Right ventricle myocardium superior (tissue), 1 donor: ENCODE data around the gene IFITM5. TPM values are rescaled to one million over a fixed set of nuclear protein-coding genes. Genes with fewer than 3 reads are reported as not detected.
A peak's percentile ranks its signal among the peaks of the same experiment; 100 is the strongest.
"Not testable (repeated sequence)": the region's sequence is repeated elsewhere in the genome, so short reads cannot be mapped to it uniquely, and the experiment has no call there.

Source experiments
- ATAC-seq: fragments of 200-7000 bp; cut with Tn5 transposase; one replicate; pipeline ENCODE4 v1.9.1; 2020; ENCODE audit warnings: mild to moderate bottlenecking; ENCODE audit not compliant: poor library complexity
- DNase-seq: peaks from one replicate; pipeline ENCODE4 v3.0.0-alpha.2; 2020
- intact Hi-C: fragments of 100-400 bp; cut with DNase I; formaldehyde crosslinking; loops from one replicate; pipeline ENCODE4 v1.11.2; 2022
- total RNA-seq: library from RNA; stranded (reverse); fragmentation: NEBNext Ultra II Directional; extraction: Animal tissue kit (Norgen Biotek cat#: 25700); gene quantifications from one replicate; pipeline ENCODE4 v1.2.1, GENCODE V29; 2021
- donor health status: DM: no; HTN: yes; CAD: no; lungs with severe emphysema.

The IFITM5 gene
- total RNA-seq, 1 donor from 2014 or later: not detected

DNA sequence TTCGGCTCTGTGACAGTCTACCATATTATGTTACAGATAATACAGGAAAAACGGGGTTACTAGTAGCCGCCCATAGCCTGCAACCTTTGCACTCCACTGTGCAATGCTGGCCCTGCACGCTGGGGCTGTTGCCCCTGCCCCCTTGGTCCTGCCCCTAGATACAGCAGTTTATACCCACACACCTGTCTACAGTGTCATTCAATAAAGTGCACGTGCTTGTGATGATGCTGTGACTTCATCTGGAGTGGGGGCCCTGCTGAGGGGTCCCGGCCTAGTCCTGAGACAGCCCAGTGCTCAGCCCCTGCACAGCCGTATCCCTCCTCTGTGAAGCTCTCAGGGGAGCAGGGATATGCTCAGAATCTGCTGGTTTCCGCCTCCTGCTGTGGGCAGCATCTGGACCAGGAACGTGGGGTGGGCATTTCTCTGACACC, 15.7 kb upstream of the IFITM5 start:
- ATAC-seq: no peak
- DNase-seq: peak; percentile 22
- intact Hi-C loops: no loop called here

DNA sequence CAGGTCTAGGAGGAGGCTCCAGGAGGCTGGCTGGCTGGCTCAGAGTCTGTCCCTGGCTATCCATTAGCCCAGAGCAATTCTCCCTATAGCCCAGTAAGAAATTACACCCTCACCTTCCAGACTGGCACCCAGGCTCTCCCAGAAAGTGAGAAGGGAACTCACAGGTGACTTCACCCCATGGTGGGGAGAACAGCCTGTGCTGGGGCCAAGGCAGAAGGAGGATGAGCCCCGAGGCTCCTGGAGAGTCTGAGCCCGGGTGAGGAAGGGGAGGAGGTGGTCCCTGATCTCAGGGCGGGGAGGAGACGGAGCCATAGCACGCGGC, 15.2 kb upstream of the IFITM5 start:
- DNase-seq, intact Hi-C loops: not testable (repeated sequence)

DNA sequence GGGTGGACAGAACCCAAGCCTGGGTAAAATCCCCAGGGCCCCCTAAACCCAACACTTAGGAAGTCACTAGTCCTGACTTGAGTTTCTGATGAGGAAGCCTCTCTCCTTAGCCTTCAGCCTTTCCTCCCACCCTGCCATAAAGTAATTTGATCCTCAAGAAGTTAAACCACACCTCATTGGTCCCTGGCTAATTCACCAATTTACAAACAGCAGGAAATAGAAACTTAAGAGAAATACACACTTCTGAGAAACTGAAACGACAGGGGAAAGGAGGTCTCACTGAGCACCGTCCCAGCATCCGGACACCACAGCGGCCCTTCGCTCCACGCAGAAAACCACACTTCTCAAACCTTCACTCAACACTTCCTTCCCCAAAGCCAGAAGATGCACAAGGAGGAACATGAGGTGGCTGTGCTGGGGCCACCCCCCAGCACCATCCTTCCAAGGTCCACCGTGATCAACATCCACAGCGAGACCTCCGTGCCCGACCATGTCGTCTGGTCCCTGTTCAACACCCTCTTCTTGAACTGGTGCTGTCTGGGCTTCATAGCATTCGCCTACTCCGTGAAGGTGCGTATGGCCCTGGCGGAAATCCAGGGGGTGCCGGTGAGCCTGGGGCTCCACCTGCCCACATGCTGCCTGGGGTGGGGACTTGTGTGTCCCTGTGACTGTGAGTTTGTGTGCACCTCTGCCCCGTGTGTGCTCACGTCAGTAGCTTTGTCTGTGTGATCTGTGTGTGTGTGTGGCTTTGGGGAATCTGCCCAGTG, 14.6 kb upstream of the IFITM5 start, which contains the start of gene IFITM1:
TSS of gene IFITM1 (plus strand) at position 254 of the 767 bp plus-strand sequence. CDS start at position 385, 131 bp downstream.
- DNase-seq (peak; percentile 54), ATAC-seq (peak; percentile 20)
- intact Hi-C loops: no loop called here

More for the DNA sequence above, 15.2 kb upstream of the IFITM5 start:
- ATAC-seq: not testable (repeated sequence)

DNA sequence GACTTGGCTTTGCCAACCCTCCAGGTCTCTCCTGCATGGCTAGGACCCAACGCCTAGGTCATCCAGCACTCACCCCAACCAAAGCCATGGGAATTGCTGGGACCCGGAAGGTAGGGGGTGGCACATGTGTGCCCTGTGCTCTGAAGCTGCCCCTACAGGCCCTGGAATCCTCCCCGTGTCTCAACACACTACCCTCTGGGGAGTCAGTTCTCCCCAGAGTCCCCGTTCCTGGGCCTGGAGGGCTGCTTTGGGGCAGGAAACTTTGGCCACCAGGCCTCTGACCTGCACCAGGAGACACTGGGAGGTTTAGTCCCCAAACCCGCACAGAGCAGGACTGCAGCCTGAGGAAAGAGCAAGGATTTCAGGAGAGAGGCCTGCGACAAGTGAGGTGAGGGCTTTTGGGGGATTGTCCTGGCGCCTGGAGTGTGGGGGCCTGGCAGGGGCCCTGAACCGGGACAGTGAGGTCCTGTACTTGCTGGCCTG, 14.0 kb upstream of the IFITM5 start:
- intact Hi-C loops: no loop called here
- no peak for ATAC-seq

DNA sequence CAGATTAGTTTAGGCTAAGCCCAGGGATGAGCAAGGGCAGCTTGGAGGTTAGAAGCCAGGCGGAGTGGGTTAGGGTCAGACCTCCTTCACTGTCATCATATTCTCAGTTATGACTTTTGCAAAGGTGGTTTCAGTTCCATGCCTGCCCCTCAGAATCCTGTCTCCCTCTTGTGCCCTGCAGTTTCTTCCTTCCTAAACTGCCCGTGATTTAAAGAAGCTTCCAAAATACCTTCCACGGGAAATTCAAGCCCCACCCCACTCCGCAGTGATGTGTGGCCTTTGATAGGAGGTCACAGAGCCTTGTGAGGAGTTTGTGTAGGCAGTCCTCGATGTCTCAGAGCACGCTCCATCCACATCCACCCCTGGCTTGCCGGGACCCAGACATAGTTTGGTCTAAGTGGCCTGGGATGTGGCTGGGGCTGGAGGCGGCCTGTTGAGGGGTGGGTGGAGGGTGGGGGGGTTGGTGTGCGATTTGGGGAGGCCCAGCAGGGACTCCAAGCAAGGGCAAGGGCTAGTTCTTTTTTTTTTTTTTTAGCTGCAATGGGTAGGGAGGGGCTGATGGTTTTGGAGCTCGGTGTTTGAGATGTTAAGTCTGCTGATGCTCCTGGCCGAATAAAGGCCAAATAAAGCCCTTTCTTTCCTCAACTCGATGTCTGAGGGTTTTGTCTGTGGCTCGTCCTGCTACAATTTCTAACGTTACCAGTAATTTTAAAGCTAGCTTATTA, 12.9 kb upstream of the IFITM5 start:
- no peak for ATAC-seq
- peak; percentile 40 for DNase-seq
- intact Hi-C loops: no loop called here

More for the DNA sequence above, 14.0 kb upstream of the IFITM5 start:
- DNase-seq: peak; percentile 45

DNA sequence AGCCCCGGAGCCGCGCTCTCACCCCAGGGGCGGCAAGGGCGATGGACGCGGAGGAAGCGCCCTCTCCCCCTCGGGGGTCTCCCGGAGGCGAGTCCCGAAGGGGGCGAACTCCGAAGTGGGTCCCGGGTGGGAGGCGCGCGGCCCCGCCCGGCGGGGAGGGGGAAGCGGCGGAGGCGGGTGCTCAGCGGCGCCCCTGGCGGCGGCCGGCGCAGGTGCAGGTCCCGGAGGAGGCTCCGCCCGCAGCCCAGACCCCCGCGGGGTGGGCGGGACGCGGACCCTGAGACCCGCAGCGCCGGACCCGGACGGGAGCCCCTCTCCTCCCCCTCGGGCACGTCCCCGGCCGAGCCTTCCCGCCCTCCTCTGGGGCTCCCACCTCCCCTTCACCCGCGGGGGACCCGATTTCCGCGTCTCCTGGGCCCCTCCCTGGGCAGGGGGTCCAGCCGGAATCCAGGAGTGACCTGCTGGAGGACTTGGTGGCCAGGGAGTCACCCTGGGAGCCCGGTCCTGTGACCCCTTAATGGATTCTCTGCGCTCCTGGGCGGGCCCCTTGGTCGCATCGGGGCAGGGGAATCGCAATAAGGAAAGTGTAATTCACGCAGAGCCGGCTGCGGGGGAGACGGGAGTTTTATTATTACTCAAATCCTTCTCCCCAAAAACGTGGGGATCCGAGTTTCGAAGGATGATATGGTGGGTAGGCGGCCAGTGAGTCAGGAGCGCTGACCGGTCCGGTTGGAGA, 11.9 kb upstream of the IFITM5 start:
- intact Hi-C loops: not testable (repeated sequence)

DNA sequence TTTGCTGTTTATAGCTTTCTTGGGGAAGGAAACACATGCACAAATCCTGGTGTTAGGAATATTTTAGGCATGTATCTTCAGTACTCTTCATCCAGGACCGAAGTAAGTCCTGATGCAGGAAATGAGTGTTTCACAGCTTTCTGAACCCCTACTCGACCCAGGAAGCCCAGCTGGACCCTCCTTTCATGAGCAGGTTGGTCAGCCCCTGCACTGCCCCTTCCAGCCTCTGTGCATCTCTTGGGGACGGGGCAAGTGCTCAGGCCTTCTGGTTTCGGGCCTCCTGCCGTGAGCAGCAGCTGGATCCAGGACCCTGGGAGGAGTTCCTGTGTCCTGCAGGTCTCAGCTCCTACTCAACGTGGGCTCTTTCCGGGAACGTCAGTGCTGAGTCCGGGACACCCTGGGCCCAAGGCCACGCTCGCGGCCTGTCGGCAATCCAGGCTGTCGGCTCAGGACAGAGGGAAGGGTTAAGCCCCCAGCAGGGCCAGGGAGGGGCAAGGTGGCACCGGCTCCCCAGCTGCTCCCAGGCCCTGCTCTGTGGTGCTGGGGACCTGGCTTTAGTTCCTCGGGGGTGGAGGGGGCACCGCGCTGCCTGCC, 10.8 kb upstream of the IFITM5 start:
- ATAC-seq (peak; percentile 6), DNase-seq (peak; percentile 40)
- intact Hi-C loops: not testable (repeated sequence)

More for the DNA sequence above, 11.9 kb upstream of the IFITM5 start:
- DNase-seq (peak; percentile 47), ATAC-seq (peak; percentile 74)

DNA sequence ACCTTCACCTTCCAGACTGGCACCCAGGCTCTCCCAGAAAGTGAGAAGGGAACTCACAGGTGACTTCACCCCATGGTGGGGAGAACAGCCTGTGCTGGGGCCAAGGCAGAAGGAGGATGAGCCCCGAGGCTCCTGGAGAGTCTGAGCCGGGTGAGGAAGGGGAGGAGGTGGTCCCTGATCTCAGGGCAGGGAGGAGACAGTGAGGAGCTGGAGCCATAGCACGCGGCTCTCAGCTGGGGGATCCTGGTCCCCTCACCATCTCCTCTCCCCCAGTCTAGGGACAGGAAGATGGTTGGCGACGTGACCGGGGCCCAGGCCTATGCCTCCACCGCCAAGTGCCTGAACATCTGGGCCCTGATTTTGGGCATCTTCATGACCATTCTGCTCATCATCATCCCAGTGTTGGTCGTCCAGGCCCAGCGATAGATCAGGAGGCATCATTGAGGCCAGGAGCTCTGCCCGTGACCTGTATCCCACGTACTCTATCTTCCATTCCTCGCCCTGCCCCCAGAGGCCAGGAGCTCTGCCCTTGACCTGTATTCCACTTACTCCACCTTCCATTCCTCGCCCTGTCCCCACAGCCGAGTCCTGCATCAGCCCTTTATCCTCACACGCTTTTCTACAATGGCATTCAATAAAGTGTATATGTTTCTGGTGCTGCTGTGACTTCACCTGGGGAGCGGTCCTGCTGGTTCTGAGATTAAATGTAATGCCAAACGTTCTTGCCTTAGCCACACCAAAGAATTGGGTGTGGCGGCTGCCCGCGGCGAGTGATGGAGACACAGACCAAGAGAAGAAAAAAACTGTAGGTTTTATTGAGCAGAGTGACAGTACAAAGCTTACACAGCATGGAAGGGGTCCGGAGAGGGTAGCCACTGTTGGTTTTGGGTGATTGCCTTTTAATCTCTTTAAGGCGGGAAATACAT, 9.7 kb upstream of the IFITM5 start:
- ATAC-seq, intact Hi-C loops: not testable (repeated sequence)
- peak; percentile 48 for DNase-seq

DNA sequence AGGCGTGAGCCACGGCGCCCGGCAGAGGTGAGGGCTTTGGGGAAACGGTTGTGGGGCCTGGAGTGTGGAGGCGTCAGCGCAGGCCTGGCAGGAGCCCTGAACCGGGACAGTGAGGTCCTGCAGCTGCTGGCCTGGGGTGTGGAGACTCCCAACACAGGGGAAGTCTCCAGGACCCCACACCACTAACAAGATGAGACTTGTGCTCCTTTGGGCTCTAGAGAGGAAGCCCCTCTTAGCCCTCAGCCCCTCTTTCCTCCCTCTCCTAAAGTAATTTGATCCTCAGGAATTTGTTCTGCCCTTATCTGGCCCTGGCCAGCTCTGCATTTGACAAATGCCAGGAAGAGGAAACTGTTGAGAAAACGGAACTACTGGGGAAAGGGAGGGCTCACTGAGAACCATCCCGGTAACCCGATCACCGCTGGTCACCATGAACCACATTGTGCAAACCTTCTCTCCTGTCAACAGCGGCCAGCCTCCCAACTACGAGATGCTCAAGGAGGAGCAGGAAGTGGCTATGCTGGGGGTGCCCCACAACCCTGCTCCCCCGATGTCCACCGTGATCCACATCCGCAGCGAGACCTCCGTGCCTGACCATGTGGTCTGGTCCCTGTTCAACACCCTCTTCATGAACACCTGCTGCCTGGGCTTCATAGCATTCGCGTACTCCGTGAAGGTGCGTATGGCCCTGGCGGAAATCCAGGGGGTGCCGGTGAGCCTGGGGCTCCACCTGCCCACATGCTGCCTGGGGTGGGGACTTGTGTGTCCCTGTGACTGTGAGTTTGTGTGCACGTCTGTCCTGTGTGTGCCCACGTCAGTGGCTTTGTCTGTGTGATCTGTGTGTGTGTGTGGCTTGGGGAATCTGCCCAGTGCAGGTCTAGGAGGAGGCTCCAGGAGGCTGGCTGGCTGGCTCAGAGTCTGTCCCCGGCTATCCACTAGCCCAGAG, 8.7 kb upstream of the IFITM5 start, which contains the start of gene IFITM2:
TSS of gene IFITM2 (plus strand) at position 51 of the 943 bp plus-strand sequence. CDS start at position 428, 377 bp downstream.
- ATAC-seq (peak; percentile 61), DNase-seq (peak; percentile 86)
- intact Hi-C loops: not testable (repeated sequence)

DNA sequence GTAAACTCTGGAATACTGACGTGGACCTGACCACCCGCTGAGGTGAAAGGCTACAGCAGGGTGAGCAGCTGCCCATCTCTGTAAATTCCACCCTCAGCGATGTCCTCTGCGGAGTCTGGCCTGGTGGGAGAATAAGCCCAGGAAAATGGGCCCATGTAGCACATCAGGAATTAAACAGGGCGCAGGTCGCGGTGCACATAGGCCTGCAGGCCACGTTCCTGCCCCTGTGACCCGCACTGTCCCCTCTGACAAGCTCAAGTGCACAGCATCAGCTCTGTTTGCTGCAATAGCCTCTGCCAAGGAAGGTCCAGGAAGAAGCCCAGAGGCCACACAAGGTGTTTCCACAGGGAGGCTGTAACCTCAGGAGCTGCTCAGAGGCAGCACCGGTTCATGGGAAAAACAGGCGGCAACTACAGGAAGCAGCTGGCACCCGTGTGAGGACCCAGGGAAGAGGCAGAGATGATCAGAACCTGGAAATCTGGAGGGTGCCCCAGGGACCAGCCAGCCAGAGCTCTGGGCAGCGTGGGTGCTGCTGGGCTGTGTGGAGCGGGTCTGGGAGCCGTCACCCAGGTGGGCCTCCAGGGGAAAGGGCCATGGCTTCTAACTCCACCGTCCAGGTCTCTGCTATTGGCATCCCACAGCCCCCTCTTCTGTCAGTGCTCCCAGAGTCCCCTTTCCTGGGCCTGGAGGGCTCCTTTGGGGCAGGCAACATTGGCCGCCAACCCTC, 7.5 kb upstream of the IFITM5 start:
- intact Hi-C loops: no loop called here
- no peak for ATAC-seq
- peak; percentile 39 for DNase-seq

DNA sequence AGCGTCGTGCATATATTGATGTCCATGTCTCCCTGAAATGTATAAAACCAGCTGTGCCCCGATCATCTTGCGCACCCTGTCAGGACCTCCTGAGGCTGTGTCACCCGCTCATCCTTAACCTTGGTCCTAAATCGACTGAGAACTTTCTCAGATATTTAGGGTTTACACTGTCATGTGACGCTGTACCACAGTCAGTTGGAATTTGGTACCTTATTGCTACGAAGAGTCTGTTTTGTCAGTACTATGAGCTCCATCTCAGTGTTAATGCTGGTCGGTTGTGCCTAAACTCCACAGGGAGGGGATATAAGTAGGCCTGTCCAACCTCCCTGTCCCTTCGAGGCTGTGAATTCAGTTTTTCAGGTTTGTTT, 6.5 kb upstream of the IFITM5 start:
- intact Hi-C loops: no loop called here
- peak; percentile 5 for DNase-seq
- no peak for ATAC-seq

DNA sequence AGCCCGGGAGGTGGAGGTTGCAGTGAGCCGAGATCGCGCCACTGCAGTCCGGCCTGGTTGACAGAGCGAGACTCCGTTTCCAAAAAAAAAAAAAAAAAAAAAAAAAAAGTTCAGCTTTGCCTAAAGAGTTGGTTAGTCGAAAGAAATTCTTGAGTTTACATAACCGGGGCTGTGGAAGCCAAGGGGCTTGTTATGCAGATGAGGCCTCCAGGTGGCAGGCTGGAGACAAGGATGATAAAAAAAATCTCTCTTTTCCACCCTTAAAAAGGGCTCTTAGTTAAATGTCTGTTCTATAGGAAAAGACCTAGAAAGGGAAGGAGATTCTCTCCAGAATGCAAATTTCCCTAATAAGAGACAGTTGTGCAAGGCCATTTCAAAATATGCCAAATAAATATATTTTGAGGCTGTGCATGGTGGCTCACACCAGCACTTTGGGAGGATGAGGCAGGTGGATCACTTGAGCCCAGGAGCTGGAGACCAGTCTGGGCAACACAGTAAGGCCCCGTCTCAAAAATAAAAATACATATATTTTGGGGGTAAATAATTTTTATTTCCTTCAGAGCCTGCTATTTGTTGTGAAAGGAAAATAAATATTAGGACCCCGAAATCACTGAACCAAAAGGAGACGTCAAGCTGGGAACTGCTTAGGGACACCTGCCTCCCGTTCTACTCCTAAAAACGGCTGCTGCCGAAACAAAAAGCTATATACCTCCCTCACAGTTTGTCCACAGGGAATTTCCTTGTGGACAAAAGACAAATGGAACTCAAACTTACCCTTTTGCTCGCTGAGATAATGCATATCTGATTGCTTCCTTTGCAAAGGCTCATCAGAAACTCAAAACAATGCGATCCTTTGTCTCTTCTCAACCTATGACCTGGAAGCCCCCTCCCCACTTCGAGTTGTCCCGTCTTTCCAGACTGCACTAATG, 5.9 kb upstream of the IFITM5 start:
- peak; percentile 76 for DNase-seq
- ATAC-seq: peak; percentile 23
- intact Hi-C loops: loop anchor here (5.0 kb wide), 1 partner anchor 57 kb away; no protein-coding TSS in a partner anchor

DNA sequence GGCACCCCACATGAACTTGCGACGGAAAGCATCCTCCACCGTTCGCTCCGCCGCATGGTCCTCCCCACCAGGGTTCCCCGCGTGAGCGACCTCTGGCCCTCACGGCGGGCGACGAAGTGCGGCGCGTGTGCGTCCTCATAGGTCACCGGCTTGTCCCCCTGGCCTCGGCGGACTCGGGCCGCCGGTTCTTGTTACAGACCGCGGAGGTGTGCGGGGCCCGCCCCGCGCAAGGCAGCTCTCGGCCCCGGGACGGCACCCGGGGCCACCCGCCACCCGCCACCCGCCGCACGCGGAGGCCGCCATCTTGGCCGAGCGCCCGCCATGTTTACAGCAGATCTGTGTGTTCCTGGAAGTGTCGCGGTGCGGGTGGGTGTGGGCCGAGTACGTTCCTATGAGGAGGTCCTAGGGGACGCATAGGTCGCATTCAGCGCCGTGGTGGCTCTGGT, 4.8 kb upstream of the IFITM5 start:
- peak; percentile 42 for DNase-seq
- ATAC-seq: no peak
- intact Hi-C loops: loop anchor here (5.0 kb wide), 1 partner anchor 58 kb away; no protein-coding TSS in a partner anchor

DNA sequence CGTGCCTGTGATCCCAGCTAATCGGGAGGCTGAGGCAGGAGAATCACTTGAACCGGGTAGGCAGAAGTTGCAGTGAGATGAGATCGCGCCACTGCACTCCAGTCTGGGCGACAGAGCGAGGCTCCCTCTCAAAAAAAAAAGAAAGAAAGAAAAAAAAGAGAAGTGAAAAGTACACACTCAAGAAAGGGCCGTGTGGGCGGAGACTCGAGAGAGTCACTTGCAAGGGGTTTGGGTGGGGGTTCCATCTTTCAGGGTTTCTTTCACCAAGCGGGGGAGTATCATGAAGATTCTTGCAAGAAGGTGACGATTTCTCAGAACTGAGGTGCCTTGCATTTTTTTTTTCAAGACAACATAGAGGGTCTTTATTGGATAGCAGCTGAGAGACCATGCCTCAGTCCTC, 4.0 kb upstream of the IFITM5 start:
- ATAC-seq (no peak), DNase-seq (peak; percentile 37)
- intact Hi-C loops: loop anchor here (5.0 kb wide), 1 partner anchor 59 kb away; no protein-coding TSS in a partner anchor
